Large intestine (tissue), 3 donors: Measurements from ENCODE around the gene LAMP1. TPM values are rescaled to one million over a fixed set of nuclear protein-coding genes. Genes with fewer than 3 reads are reported as not detected.
"Not testable (repeated sequence)": the region's sequence is repeated elsewhere in the genome, so short reads cannot be mapped to it uniquely, and the experiment has no call there.

Experiments
- DNase-seq, 2 donors: peaks; one replicate each; pipeline versions ENCODE4 v3.0.0 to v3.0.0-alpha.2; 2013
- H3K27ac ChIP-seq: one replicate; pipeline ENCODE4 v1.5.1; 2013; ENCODE audit warnings: low read length
- H3K27me3 ChIP-seq: 2 replicates; pipeline ENCODE4 v1.6.1; 2013; ENCODE audit warnings: low read length; ENCODE audit not compliant: control insufficient read depth, insufficient read depth
- H3K36me3 ChIP-seq: 2 replicates; pipeline ENCODE4 v1.6.1; 2013; ENCODE audit warnings: low read length; ENCODE audit not compliant: control insufficient read depth, insufficient read depth
- H3K4me1 ChIP-seq: one replicate; pipeline ENCODE4 v1.6.1; 2013; ENCODE audit warnings: low read length; ENCODE audit not compliant: control insufficient read depth, insufficient read depth
- H3K4me3 ChIP-seq: one replicate; pipeline ENCODE4 v1.5.1; 2013; ENCODE audit warnings: low read length
- H3K9me3 ChIP-seq: one replicate; pipeline ENCODE4 v1.6.1; 2013; ENCODE audit warnings: mild to moderate bottlenecking, low read depth, low read length, moderate library complexity; ENCODE audit not compliant: control insufficient read depth
- WGBS: methylation state at CpG from one replicate; pipeline ENCODE4 v1.1.5; 2013; ENCODE audit warnings: low lambda C conversion rate; ENCODE audit not compliant: insufficient coverage; 5-methylcytosine and 5-hydroxymethylcytosine counted together
- polyA plus RNA-seq: library from polyadenylated mRNA; unstranded; fragments of 120-200 nt; gene quantifications from one replicate; pipeline ENCODE4 v1.2.1, GENCODE V29; 2013

LAMP1 gene
- polyA plus RNA-seq, 1 donor, result 215 TPM

GRCh38 chr13:113364311-113364889 is 67.4 kb downstream of the LAMP1 start:
- no peak overlapping the region for H3K27ac ChIP-seq
- peak in 1 of 2 donors; percentile 23 for DNase-seq
- H3K9me3 ChIP-seq, result peaks cover 19% of the 10 kb centered on the region
- H3K4me1 ChIP-seq, result peaks cover 12% of the 10 kb centered on the region
- peak overlapping the region; percentile 48 for H3K4me3 ChIP-seq
- no peaks in the 10 kb centered on the region for H3K27me3 ChIP-seq
- WGBS, result no CpG with 5 or more reads among the region's 41 CpGs
- H3K36me3 ChIP-seq, result peaks cover 13% of the 10 kb centered on the region

- Histone ChIP-seq H3K4me1 (peaks cover 7% of the 10 kb centered on the region), H3K36me3 (peaks cover 6% of the 10 kb centered on the region), H3K27ac (no peak overlapping the region), H3K27me3 (no peaks in the 10 kb centered on the region), H3K4me3 (peak overlapping the region; percentile 48), H3K9me3 (peaks cover 19% of the 10 kb centered on the region)
- WGBS, result no CpG with 5 or more reads among the region's 41 CpGs
- no peak for DNase-seq
These were observed 68.0 kb downstream of the LAMP1 start for GRCh38 chr13:113364901-113365582.

GRCh38 chr13:113365583-113365970 is 68.5 kb downstream of the LAMP1 start:
- Histone ChIP-seq H3K9me3 (peaks cover 19% of the 10 kb centered on the region), H3K27me3 (no peaks in the 10 kb centered on the region), H3K4me1 (peaks cover 1% of the 10 kb centered on the region), H3K4me3 (no peak overlapping the region), H3K36me3 (peaks cover under 1% of the 10 kb centered on the region), H3K27ac (no peak overlapping the region)
- WGBS, result no CpG with 5 or more reads among the region's 22 CpGs
- DNase-seq, result no peak

GRCh38 chr13:113365971-113366588 is 69.0 kb downstream of the LAMP1 start:
- WGBS, result no CpG with 5 or more reads among the region's 9 CpGs
- H3K4me1 ChIP-seq, result no peaks in the 10 kb centered on the region
- no peak overlapping the region for H3K27ac ChIP-seq
- DNase-seq, result no peak
- H3K36me3 ChIP-seq, result no peaks in the 10 kb centered on the region
- no peak overlapping the region for H3K4me3 ChIP-seq
- no peaks in the 10 kb centered on the region for H3K27me3 ChIP-seq
- H3K9me3 ChIP-seq, result peaks cover 21% of the 10 kb centered on the region

GRCh38 chr13:113367020-113367560 is 70.1 kb downstream of the LAMP1 start:
- Histone ChIP-seq H3K9me3 (peaks cover 22% of the 10 kb centered on the region), H3K4me1 (no peaks in the 10 kb centered on the region), H3K27me3 (no peaks in the 10 kb centered on the region), H3K4me3 (no peak overlapping the region), H3K27ac (no peak overlapping the region), H3K36me3 (no peaks in the 10 kb centered on the region)
- WGBS, result no CpG with 5 or more reads among the region's 15 CpGs
- DNase-seq, result no peak

- Histone ChIP-seq H3K4me1 (no peaks in the 10 kb centered on the region), H3K9me3 (peaks cover 22% of the 10 kb centered on the region), H3K36me3 (no peaks in the 10 kb centered on the region), H3K27ac (no peak overlapping the region), H3K27me3 (no peaks in the 10 kb centered on the region), H3K4me3 (no peak overlapping the region)
- no peak for DNase-seq
- WGBS, result no CpG with 5 or more reads among the region's 6 CpGs
These were observed 70.7 kb downstream of the LAMP1 start for GRCh38 chr13:113367771-113368170.

- not testable (repeated sequence) for H3K4me1 ChIP-seq, H3K36me3 ChIP-seq, DNase-seq, H3K27me3 ChIP-seq, H3K4me3 ChIP-seq, H3K27ac ChIP-seq
- H3K9me3 ChIP-seq, result peaks cover 22% of the 10 kb centered on the region
- WGBS, result no CpG with 5 or more reads among the region's 6 CpGs
These were observed 71.3 kb downstream of the LAMP1 start for GRCh38 chr13:113368353-113368752.

- no peaks in the 10 kb centered on the region for H3K36me3 ChIP-seq
- H3K4me3 ChIP-seq, result no peak overlapping the region
- no peak for DNase-seq
- H3K4me1 ChIP-seq, result no peaks in the 10 kb centered on the region
- H3K27me3 ChIP-seq, result no peaks in the 10 kb centered on the region
- no CpG with 5 or more reads among the region's 29 CpGs for WGBS
- peaks cover 22% of the 10 kb centered on the region for H3K9me3 ChIP-seq
- H3K27ac ChIP-seq, result no peak overlapping the region
These were observed 72.2 kb downstream of the LAMP1 start for GRCh38 chr13:113369189-113369588.

GRCh38 chr13:113369881-113370280 is 72.8 kb downstream of the LAMP1 start:
- H3K4me1 ChIP-seq, result no peaks in the 10 kb centered on the region
- WGBS, result no CpG with 5 or more reads among the region's 10 CpGs
- no peak overlapping the region for H3K4me3 ChIP-seq
- no peak for DNase-seq
- H3K9me3 ChIP-seq, result peaks cover 17% of the 10 kb centered on the region
- no peak overlapping the region for H3K27ac ChIP-seq
- H3K36me3 ChIP-seq, result no peaks in the 10 kb centered on the region
- H3K27me3 ChIP-seq, result no peaks in the 10 kb centered on the region

- Histone ChIP-seq H3K9me3 (peaks cover 6% of the 10 kb centered on the region), H3K36me3 (no peaks in the 10 kb centered on the region), H3K4me1 (no peaks in the 10 kb centered on the region), H3K27me3 (no peaks in the 10 kb centered on the region), H3K4me3 (no peak overlapping the region), H3K27ac (no peak overlapping the region)
- no peak for DNase-seq
- no CpG with 5 or more reads among the region's 13 CpGs for WGBS
These were observed 74.0 kb downstream of the LAMP1 start for GRCh38 chr13:113371061-113371460.
